GM23338 (cell line): ENCODE measurements around the gene SPATA20. TPM values are rescaled to one million over a fixed set of nuclear protein-coding genes. Genes with fewer than 3 reads are reported as not detected.

Experiments used
- ATAC-seq: fragments of 200-7000 bp; cut with Tn5 transposase; 3 replicates; pipeline ENCODE4 v1.9.1; 2020
- DNase-seq: peaks from one replicate; pipeline ENCODE4 v3.0.0-alpha.2; 2015; ENCODE audit warnings: low spot score
- H2AFZ ChIP-seq: fragments of 200-600 bp; sonication (generic); 2 replicates; pipeline ENCODE4 v1.8.0; 2016; ENCODE audit warnings: antibody characterized with exemption, mild to moderate bottlenecking, moderate library complexity
- H3F3A ChIP-seq: fragments of 200-600 bp; sonication (generic); replicated peaks from 2 replicates; pipeline ENCODE4 v1.8.0; 2017; ENCODE audit warnings: antibody characterized with exemption, mixed run types, low read depth
- H3K27ac ChIP-seq: fragments of 200-600 bp; sonication (generic); 2 replicates; pipeline ENCODE4 v1.6.1; 2016; ENCODE audit warnings: low read depth
- H3K27me3 ChIP-seq: fragments of 200-600 bp; sonication (generic); 2 replicates; pipeline ENCODE4 v1.8.0; 2016; ENCODE audit warnings: mild to moderate bottlenecking, mixed run types, moderate library complexity; ENCODE audit not compliant: insufficient read depth
- H3K36me3 ChIP-seq: fragments of 200-600 bp; sonication (generic); 2 replicates; pipeline ENCODE4 v1.8.0; 2016; ENCODE audit warnings: mild to moderate bottlenecking; ENCODE audit not compliant: insufficient read depth
- H3K4me1 ChIP-seq: fragments of 200-600 bp; sonication (generic); 2 replicates; pipeline ENCODE4 v1.8.0; 2016; ENCODE audit warnings: mild to moderate bottlenecking, moderate library complexity; ENCODE audit not compliant: insufficient read depth
- H3K4me2 ChIP-seq: fragments of 200-600 bp; sonication (generic); 2 replicates; pipeline ENCODE4 v1.7.1; 2017; ENCODE audit warnings: mixed run types
- H3K4me3 ChIP-seq: fragments of 200-600 bp; sonication (generic); 2 replicates; pipeline ENCODE4 v1.6.1; 2016; ENCODE audit warnings: mixed run types
- H3K79me2 ChIP-seq: fragments of 200-600 bp; sonication (generic); replicated peaks from 2 replicates; pipeline ENCODE4 v1.8.0; 2017; ENCODE audit warnings: mild to moderate bottlenecking; ENCODE audit not compliant: insufficient read depth
- H3K9me2 ChIP-seq: fragments of 200-600 bp; sonication (generic); 2 replicates; pipeline ENCODE4 v1.8.0; 2017; ENCODE audit not compliant: insufficient read depth
- H4K20me1 ChIP-seq: fragments of 200-600 bp; sonication (generic); replicated peaks from 2 replicates; pipeline ENCODE4 v1.8.0; 2017; ENCODE audit warnings: mild to moderate bottlenecking; ENCODE audit not compliant: insufficient read depth
- H3K27ac Mint-ChIP-seq: 2 replicates; pipeline ENCODE4 v1.8.0; 2020; ENCODE audit warnings: inconsistent platforms, mild to moderate bottlenecking, moderate library complexity, mixed read lengths
- H3K27me3 Mint-ChIP-seq: 3 replicates; pipeline ENCODE4 v1.8.0; 2022; ENCODE audit warnings: low read depth, mild to moderate bottlenecking, moderate library complexity, mixed read lengths, inconsistent platforms; ENCODE audit not compliant: insufficient read depth, poor library complexity
- H3K36me3 Mint-ChIP-seq: 3 replicates; pipeline ENCODE4 v1.8.0; 2021; ENCODE audit warnings: low read depth, mild to moderate bottlenecking, inconsistent platforms, moderate library complexity, mixed read lengths
- H3K4me1 Mint-ChIP-seq: 3 replicates; pipeline ENCODE4 v1.8.0; 2020; ENCODE audit warnings: mild to moderate bottlenecking, inconsistent platforms, mixed read lengths
- H3K4me3 Mint-ChIP-seq: 3 replicates; pipeline ENCODE4 v1.8.0; 2021; ENCODE audit warnings: moderate library complexity, mild to moderate bottlenecking, inconsistent platforms, mixed read lengths
- H3K9me3 Mint-ChIP-seq: 3 replicates; pipeline ENCODE4 v1.8.0; 2020; ENCODE audit warnings: moderate library complexity, mild to moderate bottlenecking, inconsistent platforms, mixed read lengths
- CREB1 ChIP-seq: fragments of 250-450 bp; sonication (Bioruptor Pico); IDR thresholded peaks from 2 replicates; pipeline ENCODE4 v1.5.0; 2020; ENCODE audit warnings: low read depth, mild to moderate bottlenecking, moderate library complexity
- EZH2 ChIP-seq: fragments of 200-600 bp; sonication (generic); IDR thresholded peaks from one replicate; pipeline ENCODE4 v1.8.0; 2017; ENCODE audit warnings: antibody characterized with exemption, mild to moderate bottlenecking, low read depth; ENCODE audit not compliant: unreplicated experiment
- JUNB ChIP-seq: IDR thresholded peaks from one replicate; pipeline ENCODE4 v1.6.1; 2016; ENCODE audit warnings: antibody characterized with exemption; ENCODE audit not compliant: unreplicated experiment
- NANOG ChIP-seq: IDR thresholded peaks from 2 replicates; pipeline ENCODE4 v1.6.1; 2016; ENCODE audit warnings: antibody characterized with exemption, borderline replicate concordance
- STAT1 ChIP-seq: IDR thresholded peaks from one replicate; pipeline ENCODE4 v1.6.1; 2016; ENCODE audit warnings: antibody characterized with exemption; ENCODE audit not compliant: unreplicated experiment
- ZNF114 ChIP-seq: fragments of 250-450 bp; sonication (Bioruptor Pico); IDR thresholded peaks from 2 replicates; pipeline ENCODE4 v1.5.0; 2020; ENCODE audit warnings: mild to moderate bottlenecking, moderate library complexity
- ZNF331 ChIP-seq: fragments of 250-450 bp; sonication (Bioruptor Pico); IDR thresholded peaks from 2 replicates; pipeline ENCODE4 v1.5.0; 2020; ENCODE audit warnings: low read depth, mild to moderate bottlenecking, moderate library complexity
- polyA plus RNA-seq: library from polyadenylated mRNA; unstranded; fragments of >200 nt; fragmentation: Nextera tagmentation; extraction: Ambion mirVana; gene quantifications from 2 replicates; pipeline ENCODE4 v1.2.1, GENCODE V29; 2016
- total RNA-seq: library from RNA; depleted of rRNA; stranded (reverse); fragments of >200 nt; shearing (Covaris generic); gene quantifications from 2 replicates; pipeline ENCODE4 v1.2.3, GENCODE V29; 2014
- TF ChIP-seq, protein P1 (sequence below): IDR thresholded peaks from 2 replicates; pipeline ENCODE4 v1.6.1; 2016; ENCODE audit warnings: antibody characterized with exemption
- TF ChIP-seq, protein P2 (sequence below): IDR thresholded peaks from one replicate; pipeline ENCODE4 v1.6.1; 2018; ENCODE audit warnings: antibody characterized with exemption; ENCODE audit not compliant: unreplicated experiment
- TF ChIP-seq, protein P3 (sequence below), 2 experiments: fragments of 200-600 bp in 1 of 2; sonication (generic) in 1 of 2; conservative IDR thresholded peaks; 2 replicates each; pipeline versions ENCODE4 v1.5.1 to v1.6.1; 2016 to 2017; ENCODE audit warnings: antibody characterized with exemption in 2 of 2, low read depth in 2 of 2, mild to moderate bottlenecking in 2 of 2, moderate library complexity in 1 of 2

Gene SPATA20
- total and polyA plus RNA-seq, 2 experiments from 2014 or later, result 13.8 to 32.7 TPM

DNA sequence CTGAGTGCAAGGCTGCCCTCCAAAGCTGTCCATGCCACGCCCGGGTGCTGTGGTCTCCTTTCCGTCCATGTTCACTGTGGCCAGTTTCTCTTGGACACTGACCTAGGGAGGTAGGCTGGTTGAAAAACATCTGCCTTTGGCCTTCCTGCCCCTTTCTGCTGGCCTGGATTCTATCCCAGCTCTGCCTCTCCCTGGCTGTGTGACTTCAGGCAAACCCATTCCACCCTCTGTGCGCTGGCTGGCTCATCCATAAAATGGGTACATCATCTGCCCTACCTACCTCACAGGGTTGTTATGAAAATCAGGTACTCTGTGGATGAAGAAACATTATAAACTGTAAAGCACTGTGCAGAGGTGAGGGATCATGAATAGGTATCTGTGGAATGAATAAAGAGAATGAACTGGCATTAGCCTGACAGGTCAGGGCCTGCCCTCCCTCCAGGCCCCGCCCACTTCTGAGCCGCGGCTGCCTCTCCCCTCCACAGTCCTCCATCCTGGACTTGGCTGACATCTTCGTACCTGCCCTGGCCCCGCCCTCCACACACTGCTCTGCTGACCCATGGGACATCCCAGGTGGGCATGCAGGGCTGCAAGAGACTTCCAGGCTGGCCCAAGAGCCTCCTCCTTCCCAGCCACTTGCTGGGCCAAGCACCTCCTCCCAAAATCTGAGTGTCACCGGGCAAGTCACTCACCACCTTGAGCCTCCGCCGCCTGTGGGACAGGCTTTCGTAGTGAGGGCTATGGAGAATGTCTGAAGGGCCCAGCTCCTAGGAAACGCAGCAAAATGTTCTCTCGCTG is 7.0 kb upstream of the SPATA20 start (continued):
- TF ChIP-seq, protein P1, sequence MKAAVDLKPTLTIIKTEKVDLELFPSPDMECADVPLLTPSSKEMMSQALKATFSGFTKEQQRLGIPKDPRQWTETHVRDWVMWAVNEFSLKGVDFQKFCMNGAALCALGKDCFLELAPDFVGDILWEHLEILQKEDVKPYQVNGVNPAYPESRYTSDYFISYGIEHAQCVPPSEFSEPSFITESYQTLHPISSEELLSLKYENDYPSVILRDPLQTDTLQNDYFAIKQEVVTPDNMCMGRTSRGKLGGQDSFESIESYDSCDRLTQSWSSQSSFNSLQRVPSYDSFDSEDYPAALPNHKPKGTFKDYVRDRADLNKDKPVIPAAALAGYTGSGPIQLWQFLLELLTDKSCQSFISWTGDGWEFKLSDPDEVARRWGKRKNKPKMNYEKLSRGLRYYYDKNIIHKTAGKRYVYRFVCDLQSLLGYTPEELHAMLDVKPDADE, result no peak
- TF ChIP-seq NANOG, result no peak

DNA sequence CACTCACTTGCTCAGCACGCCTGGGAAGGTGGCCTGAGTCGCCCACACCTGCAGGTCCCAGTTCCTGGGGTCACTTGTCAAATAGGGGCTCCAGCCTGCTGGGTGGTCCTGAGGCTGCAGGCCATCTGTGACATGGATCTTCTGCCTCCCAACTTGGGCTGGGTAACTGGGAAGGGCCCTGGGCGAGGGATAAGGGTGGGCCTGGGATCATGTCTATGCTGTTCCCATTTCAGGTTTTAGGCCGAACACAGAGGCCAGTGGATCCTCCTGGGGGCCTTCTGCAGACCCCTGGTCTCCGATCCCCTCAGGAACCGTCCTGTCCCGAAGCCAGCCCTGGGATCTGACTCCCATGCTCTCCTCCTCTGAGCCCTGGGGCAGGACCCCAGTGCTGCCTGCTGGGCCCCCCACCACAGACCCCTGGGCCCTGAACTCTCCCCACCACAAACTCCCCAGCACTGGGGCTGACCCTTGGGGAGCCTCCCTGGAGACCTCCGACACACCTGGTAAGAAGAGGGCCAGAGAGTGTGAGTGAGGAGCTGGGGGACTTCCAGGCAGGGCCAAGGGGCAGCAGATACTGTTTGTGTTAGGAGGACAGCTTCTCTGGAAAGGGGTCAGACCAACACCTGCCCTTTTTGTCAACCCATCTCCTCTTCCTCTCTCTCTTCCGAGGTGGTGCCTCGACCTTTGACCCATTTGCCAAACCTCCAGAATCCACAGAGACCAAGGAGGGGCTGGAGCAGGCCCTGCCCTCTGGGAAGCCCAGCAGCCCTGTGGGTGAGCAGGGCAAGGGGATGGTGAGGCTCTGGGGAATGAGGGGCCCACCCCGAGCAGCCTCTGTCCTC is 6.2 kb upstream of the SPATA20 start:
- ATAC-seq, result no peak

DNA sequence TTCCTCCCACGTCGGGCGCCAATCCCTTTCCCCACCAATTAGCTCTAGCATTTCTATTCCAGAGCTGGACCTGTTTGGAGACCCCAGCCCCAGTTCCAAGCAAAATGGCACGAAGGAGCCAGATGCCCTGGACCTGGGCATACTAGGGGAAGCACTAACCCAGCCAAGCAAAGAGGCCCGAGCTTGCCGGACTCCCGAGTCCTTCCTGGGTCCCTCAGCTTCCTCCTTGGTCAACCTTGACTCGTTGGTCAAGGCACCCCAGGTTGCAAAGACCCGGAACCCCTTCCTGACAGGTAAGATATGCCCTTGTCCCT is 5.6 kb upstream of the SPATA20 start:
- peak overlapping the region; percentile 82 for H3K4me2 ChIP-seq
- H2AFZ ChIP-seq, result peak overlapping the region; percentile 69; the same call in 1 of the 2 replicates
- Mint-ChIP-seq H3K27ac (no peak overlapping the region), H3K4me3 (peak overlapping the region; percentile 77), H3K4me1 (peaks cover 23% of the 10 kb centered on the region), H3K27me3 (peaks cover 17% of the 10 kb centered on the region), H3K36me3 (peaks cover 6% of the 10 kb centered on the region; the same call in 2 of the 3 replicates), H3K9me3 (no peaks in the 10 kb centered on the region)
- no peaks in the 10 kb centered on the region for H3F3A ChIP-seq
- peaks cover 11% of the 10 kb centered on the region for H3K27me3 ChIP-seq
- peak overlapping the region; percentile 77 for H3K4me3 ChIP-seq
- H3K36me3 ChIP-seq, result no peaks in the 10 kb centered on the region
- no peaks in the 10 kb centered on the region for H4K20me1 ChIP-seq
- H3K27ac ChIP-seq, result no peak overlapping the region
- ATAC-seq, result no peak
- DNase-seq, result no peak
- H3K79me2 ChIP-seq, result no peaks in the 10 kb centered on the region
- H3K9me2 ChIP-seq, result no peaks in the 10 kb centered on the region
- H3K4me1 ChIP-seq, result peaks cover 16% of the 10 kb centered on the region; the same call in 1 of the 2 replicates
- TF ChIP-seq, protein P1, result no peak
- TF ChIP-seq ZNF114 (CRISPR knock-in tag) (no peak), CREB1 (CRISPR knock-in tag) (no peak), ZNF331 (CRISPR knock-in tag) (no peak), JUNB (no peak), EZH2 (no peak), STAT1 (no peak), NANOG (no peak)
- TF ChIP-seq, protein P2, sequence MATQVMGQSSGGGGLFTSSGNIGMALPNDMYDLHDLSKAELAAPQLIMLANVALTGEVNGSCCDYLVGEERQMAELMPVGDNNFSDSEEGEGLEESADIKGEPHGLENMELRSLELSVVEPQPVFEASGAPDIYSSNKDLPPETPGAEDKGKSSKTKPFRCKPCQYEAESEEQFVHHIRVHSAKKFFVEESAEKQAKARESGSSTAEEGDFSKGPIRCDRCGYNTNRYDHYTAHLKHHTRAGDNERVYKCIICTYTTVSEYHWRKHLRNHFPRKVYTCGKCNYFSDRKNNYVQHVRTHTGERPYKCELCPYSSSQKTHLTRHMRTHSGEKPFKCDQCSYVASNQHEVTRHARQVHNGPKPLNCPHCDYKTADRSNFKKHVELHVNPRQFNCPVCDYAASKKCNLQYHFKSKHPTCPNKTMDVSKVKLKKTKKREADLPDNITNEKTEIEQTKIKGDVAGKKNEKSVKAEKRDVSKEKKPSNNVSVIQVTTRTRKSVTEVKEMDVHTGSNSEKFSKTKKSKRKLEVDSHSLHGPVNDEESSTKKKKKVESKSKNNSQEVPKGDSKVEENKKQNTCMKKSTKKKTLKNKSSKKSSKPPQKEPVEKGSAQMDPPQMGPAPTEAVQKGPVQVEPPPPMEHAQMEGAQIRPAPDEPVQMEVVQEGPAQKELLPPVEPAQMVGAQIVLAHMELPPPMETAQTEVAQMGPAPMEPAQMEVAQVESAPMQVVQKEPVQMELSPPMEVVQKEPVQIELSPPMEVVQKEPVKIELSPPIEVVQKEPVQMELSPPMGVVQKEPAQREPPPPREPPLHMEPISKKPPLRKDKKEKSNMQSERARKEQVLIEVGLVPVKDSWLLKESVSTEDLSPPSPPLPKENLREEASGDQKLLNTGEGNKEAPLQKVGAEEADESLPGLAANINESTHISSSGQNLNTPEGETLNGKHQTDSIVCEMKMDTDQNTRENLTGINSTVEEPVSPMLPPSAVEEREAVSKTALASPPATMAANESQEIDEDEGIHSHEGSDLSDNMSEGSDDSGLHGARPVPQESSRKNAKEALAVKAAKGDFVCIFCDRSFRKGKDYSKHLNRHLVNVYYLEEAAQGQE, result no peak

More for the DNA sequence above, 6.2 kb upstream of the SPATA20 start:
- Histone ChIP-seq H3K4me3 (0 out of 2 replicates have a peak overlapping the region, but pooled peaks have one; percentile 77), H3K36me3 (no peaks in the 10 kb centered on the region), H3K27me3 (peaks cover 11% of the 10 kb centered on the region), H2AFZ (no peak overlapping the region), H3K27ac (no peak overlapping the region), H3F3A (no peaks in the 10 kb centered on the region), H3K9me2 (no peaks in the 10 kb centered on the region), H3K4me2 (peak overlapping the region; percentile 82; the same call in 1 of the 2 replicates), H4K20me1 (no peaks in the 10 kb centered on the region), H3K79me2 (no peaks in the 10 kb centered on the region), H3K4me1 (peaks cover 16% of the 10 kb centered on the region; the same call in 1 of the 2 replicates)
- Mint-ChIP-seq H3K27ac (no peak overlapping the region), H3K4me1 (peaks cover 23% of the 10 kb centered on the region), H3K4me3 (no peak overlapping the region), H3K9me3 (no peaks in the 10 kb centered on the region), H3K27me3 (peaks cover 17% of the 10 kb centered on the region), H3K36me3 (peaks cover 8% of the 10 kb centered on the region; the same call in 2 of the 3 replicates)
- TF ChIP-seq JUNB, result no peak
- TF ChIP-seq, protein P3, sequence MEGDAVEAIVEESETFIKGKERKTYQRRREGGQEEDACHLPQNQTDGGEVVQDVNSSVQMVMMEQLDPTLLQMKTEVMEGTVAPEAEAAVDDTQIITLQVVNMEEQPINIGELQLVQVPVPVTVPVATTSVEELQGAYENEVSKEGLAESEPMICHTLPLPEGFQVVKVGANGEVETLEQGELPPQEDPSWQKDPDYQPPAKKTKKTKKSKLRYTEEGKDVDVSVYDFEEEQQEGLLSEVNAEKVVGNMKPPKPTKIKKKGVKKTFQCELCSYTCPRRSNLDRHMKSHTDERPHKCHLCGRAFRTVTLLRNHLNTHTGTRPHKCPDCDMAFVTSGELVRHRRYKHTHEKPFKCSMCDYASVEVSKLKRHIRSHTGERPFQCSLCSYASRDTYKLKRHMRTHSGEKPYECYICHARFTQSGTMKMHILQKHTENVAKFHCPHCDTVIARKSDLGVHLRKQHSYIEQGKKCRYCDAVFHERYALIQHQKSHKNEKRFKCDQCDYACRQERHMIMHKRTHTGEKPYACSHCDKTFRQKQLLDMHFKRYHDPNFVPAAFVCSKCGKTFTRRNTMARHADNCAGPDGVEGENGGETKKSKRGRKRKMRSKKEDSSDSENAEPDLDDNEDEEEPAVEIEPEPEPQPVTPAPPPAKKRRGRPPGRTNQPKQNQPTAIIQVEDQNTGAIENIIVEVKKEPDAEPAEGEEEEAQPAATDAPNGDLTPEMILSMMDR (conservative IDR thresholded peaks at IDR 0.05; ENCODE audit: low read depth in 2 of 2), result no peak
- no peak for DNase-seq
